Measurements from ENCODE around the gene PKNOX2. TPM values are rescaled to one million over a fixed set of nuclear protein-coding genes. Genes with fewer than 3 reads are reported as not detected.

Gene PKNOX2
- total RNA-seq, 2 donors from 2014 or later: not detected

DNA sequence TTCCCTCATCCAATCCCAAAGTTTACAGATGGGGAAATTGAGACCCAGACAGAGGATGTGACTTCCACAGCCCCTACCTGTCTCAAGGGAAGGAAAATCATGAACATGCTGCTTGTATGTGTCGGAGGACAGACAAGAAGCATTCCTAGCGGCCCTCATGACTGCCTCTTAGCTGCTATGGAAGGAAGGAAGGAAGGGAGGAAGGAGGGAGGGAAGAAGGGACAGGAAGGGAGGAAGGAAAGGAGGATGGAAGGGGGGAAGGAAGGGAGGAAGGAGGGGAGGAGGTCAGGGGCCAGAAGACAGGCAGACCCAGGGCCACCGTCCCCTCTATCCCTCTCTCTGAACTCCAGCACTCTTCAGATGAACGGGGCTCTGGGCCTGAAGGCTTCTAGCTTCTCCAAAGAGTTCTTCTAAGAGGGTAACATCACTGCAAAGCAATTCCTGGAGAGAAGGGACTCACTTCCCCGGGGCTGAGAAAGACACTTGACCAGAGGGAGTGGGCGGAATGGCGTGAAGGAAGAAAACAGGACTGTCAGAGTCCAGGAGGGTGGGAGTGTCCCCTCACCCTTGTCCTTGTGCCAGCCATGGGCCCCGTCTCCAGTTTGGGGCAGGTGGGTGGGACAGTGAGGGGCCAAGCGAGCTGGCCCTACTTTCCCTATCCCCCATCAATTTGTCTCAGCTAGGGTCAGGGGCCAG is 182.2 kb downstream of the PKNOX2 start:
- Mint-ChIP-seq H3K4me1 (ENCODE audit: low read depth in 2 of 2) (peaks cover 0 to 3% of the 10 kb centered on the region in 2 donors), H3K4me3 (no peak overlapping the region), H3K36me3 (no peaks in the 10 kb centered on the region), H3K27ac (no peak overlapping the region), H3K27me3 (peaks cover 13 to 14% of the 10 kb centered on the region in 2 donors), H3K9me3 (no peaks in the 10 kb centered on the region)
- ATAC-seq (no peak), DNase-seq (ENCODE audit: low spot score) (no peak)

- H3K27ac Mint-ChIP-seq: no peak overlapping the region
- no peaks in the 10 kb centered on the region for H3K9me3 Mint-ChIP-seq
- ATAC-seq (no peak), DNase-seq (ENCODE audit: low spot score) (no peak)
- peaks cover 14 to 18% of the 10 kb centered on the region in 2 donors for H3K27me3 Mint-ChIP-seq
- H3K4me3 Mint-ChIP-seq: no peak overlapping the region
- peaks cover 0 to 3% of the 10 kb centered on the region in 2 donors for H3K4me1 Mint-ChIP-seq (ENCODE audit: low read depth in 2 of 2)
- H3K36me3 Mint-ChIP-seq: no peaks in the 10 kb centered on the region
Observed at GRCh38 chr11:125347261-125347585, 182.7 kb downstream of the PKNOX2 start.

GRCh38 chr11:125348141-125348651 is 183.6 kb downstream of the PKNOX2 start:
- Mint-ChIP-seq H3K36me3 (no peaks in the 10 kb centered on the region), H3K4me1 (ENCODE audit: low read depth in 2 of 2) (peaks cover 0 to 3% of the 10 kb centered on the region in 2 donors), H3K27ac (no peak overlapping the region), H3K27me3 (peaks cover 14 to 18% of the 10 kb centered on the region in 2 donors), H3K4me3 (no peak overlapping the region), H3K9me3 (no peaks in the 10 kb centered on the region)
- ATAC-seq: no peak
- no peak for DNase-seq (ENCODE audit: low spot score)

GRCh38 chr11:125348674-125349309 is 184.2 kb downstream of the PKNOX2 start:
- H3K4me3 Mint-ChIP-seq: no peak overlapping the region
- peaks cover 0 to 3% of the 10 kb centered on the region in 2 donors for H3K4me1 Mint-ChIP-seq (ENCODE audit: low read depth in 2 of 2)
- DNase-seq (ENCODE audit: low spot score) (no peak), ATAC-seq (no peak)
- H3K9me3 Mint-ChIP-seq: no peaks in the 10 kb centered on the region
- H3K27me3 Mint-ChIP-seq: peaks cover 14 to 16% of the 10 kb centered on the region in 2 donors
- no peak overlapping the region for H3K27ac Mint-ChIP-seq
- no peaks in the 10 kb centered on the region for H3K36me3 Mint-ChIP-seq

GRCh38 chr11:125350206-125351032 is 185.9 kb downstream of the PKNOX2 start:
- DNase-seq (ENCODE audit: low spot score): no peak

GRCh38 chr11:125351033-125351867 is 186.7 kb downstream of the PKNOX2 start:
- Mint-ChIP-seq H3K27ac (no peak overlapping the region), H3K4me1 (ENCODE audit: low read depth in 2 of 2) (peaks cover 0 to 3% of the 10 kb centered on the region in 2 donors), H3K36me3 (no peaks in the 10 kb centered on the region), H3K27me3 (peaks cover 0 to 6% of the 10 kb centered on the region in 2 donors), H3K9me3 (no peaks in the 10 kb centered on the region), H3K4me3 (no peak overlapping the region)
- ATAC-seq: no peak
- no peak for DNase-seq (ENCODE audit: low spot score)

More at GRCh38 chr11:125350206-125351032, 185.9 kb downstream of the PKNOX2 start:
- no peak for ATAC-seq
- H3K4me3 Mint-ChIP-seq: no peak overlapping the region
- H3K36me3 Mint-ChIP-seq: no peaks in the 10 kb centered on the region
- peaks cover 0 to 3% of the 10 kb centered on the region in 2 donors for H3K4me1 Mint-ChIP-seq (ENCODE audit: low read depth in 2 of 2)
- no peak overlapping the region for H3K27ac Mint-ChIP-seq
- peaks cover 7 to 10% of the 10 kb centered on the region in 2 donors for H3K27me3 Mint-ChIP-seq
- no peaks in the 10 kb centered on the region for H3K9me3 Mint-ChIP-seq

DNA sequence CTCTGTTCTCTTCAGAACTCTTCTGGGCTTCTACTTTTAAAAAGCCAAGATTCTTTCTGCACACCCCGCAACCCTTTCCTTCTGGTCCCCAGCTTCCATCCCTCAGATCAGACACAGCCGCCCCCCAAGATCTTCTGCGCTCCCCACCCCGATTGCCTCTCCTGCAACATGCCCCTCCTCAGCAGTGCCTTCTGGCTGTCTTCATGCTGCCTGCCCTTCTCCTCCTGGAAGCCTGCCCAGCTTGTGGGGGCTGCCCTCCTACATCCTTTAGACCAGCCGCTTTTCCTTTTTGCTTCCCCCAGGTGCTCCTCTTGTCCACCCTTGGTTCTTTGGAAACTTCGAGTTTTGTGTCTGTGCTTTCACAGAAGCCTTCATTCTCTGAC is 187.3 kb downstream of the PKNOX2 start:
- Mint-ChIP-seq H3K9me3 (no peaks in the 10 kb centered on the region), H3K36me3 (no peaks in the 10 kb centered on the region), H3K27me3 (peaks cover 0 to 6% of the 10 kb centered on the region in 2 donors), H3K4me1 (ENCODE audit: low read depth in 2 of 2) (peaks cover 0 to 3% of the 10 kb centered on the region in 2 donors), H3K27ac (no peak overlapping the region), H3K4me3 (no peak overlapping the region)
- no peak for DNase-seq (ENCODE audit: low spot score)
- no peak for ATAC-seq

DNA sequence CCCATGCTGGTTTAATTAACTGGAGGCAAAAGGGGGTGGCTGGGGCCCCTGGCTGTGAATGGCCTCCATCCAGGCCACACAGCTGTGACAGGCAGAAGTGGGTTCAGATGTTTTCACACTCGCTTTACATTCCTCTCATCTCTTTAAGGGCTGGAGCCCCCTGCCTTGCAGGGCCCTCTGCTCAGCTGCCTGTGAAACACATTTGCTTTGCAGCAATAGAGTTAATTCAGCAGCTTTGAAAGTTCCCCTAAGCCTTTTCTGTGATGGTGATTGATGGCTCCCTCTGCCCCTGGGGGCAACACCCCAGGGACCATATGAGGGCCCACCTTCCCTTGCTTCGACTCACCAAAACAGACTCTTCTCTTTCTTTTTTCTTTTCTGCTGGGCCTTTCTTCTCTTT is 192.2 kb downstream of the PKNOX2 start:
- ATAC-seq (no peak), DNase-seq (ENCODE audit: low spot score) (no peak)
- no peaks in the 10 kb centered on the region for H3K9me3 Mint-ChIP-seq
- H3K4me3 Mint-ChIP-seq: no peak overlapping the region
- H3K4me1 Mint-ChIP-seq (ENCODE audit: low read depth in 2 of 2): peaks cover 0 to 3% of the 10 kb centered on the region in 2 donors
- H3K27ac Mint-ChIP-seq: no peak overlapping the region
- H3K27me3 Mint-ChIP-seq: peaks cover 0 to 5% of the 10 kb centered on the region in 2 donors
- no peaks in the 10 kb centered on the region for H3K36me3 Mint-ChIP-seq

DNA sequence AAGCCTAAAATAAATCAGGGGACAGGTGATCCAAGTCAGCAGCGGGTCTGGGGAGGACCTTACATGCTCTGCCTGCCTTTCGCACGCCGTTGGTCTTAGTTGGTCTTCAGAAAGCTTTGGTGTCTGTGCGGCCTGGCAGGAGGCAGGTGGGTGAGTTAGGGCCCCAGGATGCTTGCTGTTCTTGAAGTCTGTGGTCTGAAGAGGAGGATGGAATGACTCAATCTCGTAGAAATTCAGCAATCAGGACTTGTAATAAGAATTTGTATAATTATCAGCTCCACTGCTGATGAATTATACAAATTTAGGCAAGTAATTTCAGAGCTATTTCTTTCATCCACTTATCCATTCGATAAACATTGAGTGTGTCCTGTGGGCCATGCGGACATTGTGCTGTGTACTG is 193.0 kb downstream of the PKNOX2 start:
- DNase-seq (ENCODE audit: low spot score): no peak
- no peak for ATAC-seq
- no peaks in the 10 kb centered on the region for H3K36me3 Mint-ChIP-seq
- no peak overlapping the region for H3K4me3 Mint-ChIP-seq
- H3K27ac Mint-ChIP-seq: no peak overlapping the region
- peaks cover 0 to 3% of the 10 kb centered on the region in 2 donors for H3K4me1 Mint-ChIP-seq (ENCODE audit: low read depth in 2 of 2)
- H3K27me3 Mint-ChIP-seq: no peaks in the 10 kb centered on the region
- H3K9me3 Mint-ChIP-seq: no peaks in the 10 kb centered on the region

DNA sequence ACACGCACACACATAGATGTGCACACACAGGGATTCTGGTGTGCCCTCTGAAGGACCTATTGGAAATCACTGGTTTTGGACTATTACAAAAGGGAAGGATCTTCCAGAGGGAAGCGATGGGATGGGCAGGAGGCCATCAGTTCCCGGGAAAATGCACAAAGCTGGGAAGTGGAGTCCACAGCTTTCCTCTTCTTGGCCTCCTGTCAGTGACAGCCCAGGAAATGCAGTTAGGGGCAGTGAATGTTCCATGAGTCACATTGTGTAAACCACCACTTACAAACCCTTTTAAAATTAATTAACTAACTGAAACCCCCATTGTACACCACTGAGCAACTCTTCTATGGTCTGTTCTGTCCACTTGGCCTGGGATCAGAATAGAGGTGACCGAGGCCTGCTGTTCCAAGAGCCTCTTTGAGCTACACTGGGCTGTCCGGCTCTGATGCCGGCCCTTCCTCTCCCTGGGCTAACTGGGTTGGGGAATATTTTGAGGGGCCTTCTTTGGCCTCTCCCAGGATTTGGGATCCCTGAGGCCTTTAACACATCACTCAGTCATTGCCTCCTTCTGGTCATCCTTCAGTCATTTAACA is 193.8 kb downstream of the PKNOX2 start:
- ATAC-seq: no peak
- Mint-ChIP-seq H3K9me3 (no peaks in the 10 kb centered on the region), H3K36me3 (no peaks in the 10 kb centered on the region), H3K4me3 (no peak overlapping the region), H3K27ac (no peak overlapping the region), H3K4me1 (ENCODE audit: low read depth in 2 of 2) (peaks cover 0 to 3% of the 10 kb centered on the region in 2 donors), H3K27me3 (no peaks in the 10 kb centered on the region)
- DNase-seq (ENCODE audit: low spot score): no peak

DNA sequence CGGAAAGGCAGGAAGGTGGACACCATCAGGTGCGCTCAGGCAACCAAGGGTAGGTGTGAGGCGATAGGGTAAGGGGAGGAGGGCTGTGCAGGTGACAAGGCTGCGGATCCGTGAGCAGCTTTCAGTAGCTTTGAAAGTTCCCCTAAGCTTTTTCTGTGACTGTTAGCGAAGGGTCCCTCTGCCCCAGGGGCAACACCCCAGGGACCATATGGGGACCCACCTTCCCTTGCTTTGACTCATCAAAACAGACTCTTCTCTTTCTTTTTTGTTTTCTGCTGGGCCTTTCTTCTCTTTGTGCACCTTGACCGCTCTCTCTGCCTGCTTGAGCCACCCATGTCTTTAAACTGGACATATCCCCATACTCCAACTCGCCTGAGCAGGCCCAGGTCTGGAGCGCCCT is 194.6 kb downstream of the PKNOX2 start:
- H3K9me3 Mint-ChIP-seq: no peaks in the 10 kb centered on the region
- no peak for ATAC-seq
- H3K36me3 Mint-ChIP-seq: no peaks in the 10 kb centered on the region
- no peak for DNase-seq (ENCODE audit: low spot score)
- H3K4me1 Mint-ChIP-seq (ENCODE audit: low read depth in 2 of 2): peaks cover 0 to 3% of the 10 kb centered on the region in 2 donors
- no peaks in the 10 kb centered on the region for H3K27me3 Mint-ChIP-seq
- H3K4me3 Mint-ChIP-seq: no peak overlapping the region
- no peak overlapping the region for H3K27ac Mint-ChIP-seq

DNA sequence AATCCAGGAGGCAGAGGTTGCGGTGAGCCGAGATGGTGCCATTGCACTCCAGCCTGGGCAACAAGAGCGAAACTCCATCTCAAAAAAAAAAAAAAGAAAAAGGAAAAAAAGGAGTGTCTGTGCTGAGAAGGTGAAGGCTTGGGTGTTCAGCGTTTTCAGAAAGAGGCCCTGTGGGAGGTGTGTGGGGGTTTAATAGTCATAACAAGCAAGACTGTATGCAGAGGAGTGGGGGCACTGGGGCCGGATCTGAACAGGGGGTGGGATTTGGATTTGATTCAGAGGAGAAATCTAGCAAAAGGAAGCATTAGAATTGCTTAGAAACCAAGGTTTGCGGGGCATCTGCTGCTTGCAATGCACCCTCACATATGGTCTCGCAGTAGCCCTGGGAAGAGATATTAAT is 195.5 kb downstream of the PKNOX2 start:
- Mint-ChIP-seq H3K27ac (no peak overlapping the region), H3K9me3 (no peaks in the 10 kb centered on the region), H3K4me1 (ENCODE audit: low read depth in 2 of 2) (peaks cover 0 to 3% of the 10 kb centered on the region in 2 donors), H3K4me3 (no peak overlapping the region), H3K36me3 (no peaks in the 10 kb centered on the region), H3K27me3 (peaks cover 6 to 7% of the 10 kb centered on the region in 2 donors)
- no peak for DNase-seq (ENCODE audit: low spot score)
- no peak for ATAC-seq

Measured in natural killer cell treated with Interleukin-12 subunit alpha and Interleukin-12 subunit beta and Interleukin-15 and Interleukin-18, amount 100 ng/mL, for 72 hours (primary cell).